GM18870 (cell line): Measurements from ENCODE around the gene OR4C5.
"Not testable (repeated sequence)": the region's sequence is repeated elsewhere in the genome, so short reads cannot be mapped to it uniquely, and the experiment has no call there.

ENCODE experiments used
- ATAC-seq: cut with Tn5 transposase; IDR thresholded peaks from one replicate; pipeline ENCODE4 v1.9.1; 2021; ENCODE audit warnings: moderate library complexity; ENCODE audit not compliant: unreplicated experiment

The OR4C5 gene

GRCh38 chr11:48366365-48366764 is at the start of gene OR4C5:
OR4C5 (minus strand) TSS chr11:48366465; CDS start chr11:48366465, 0 bp downstream.
- no peak for ATAC-seq

- ATAC-seq: no peak
These were observed 18.4 kb upstream of the OR4C5 start for GRCh38 chr11:48384670-48385069.

- not testable (repeated sequence) for ATAC-seq
These were observed 17.9 kb upstream of the OR4C5 start for GRCh38 chr11:48384151-48384550.

GRCh38 chr11:48361289-48361688 is 5.0 kb downstream of the OR4C5 start:
- ATAC-seq: not testable (repeated sequence)

- ATAC-seq: no peak
These were observed 11.6 kb downstream of the OR4C5 start for GRCh38 chr11:48354677-48355076.

GRCh38 chr11:48354013-48354412 is 12.3 kb downstream of the OR4C5 start:
- no peak for ATAC-seq

- not testable (repeated sequence) for ATAC-seq
These were observed 20.0 kb downstream of the OR4C5 start for GRCh38 chr11:48346286-48346685.

GRCh38 chr11:48342505-48342904 is 23.8 kb downstream of the OR4C5 start:
- not testable (repeated sequence) for ATAC-seq

- no peak for ATAC-seq
These were observed 24.8 kb downstream of the OR4C5 start for GRCh38 chr11:48341466-48341865.

- not testable (repeated sequence) for ATAC-seq
These were observed 41.6 kb downstream of the OR4C5 start, which contains the start of gene OR4C3 for GRCh38 chr11:48324620-48325019. OR4C3 (plus strand) TSS chr11:48324920; CDS start chr11:48325022, 102 bp downstream.

GRCh38 chr11:48319813-48320212 is 46.5 kb downstream of the OR4C5 start:
- not testable (repeated sequence) for ATAC-seq
